HG02943 (cell line): ENCODE data around the gene PALB2.

Experiments
- ATAC-seq: cut with Tn5 transposase; IDR thresholded peaks from one replicate; pipeline ENCODE4 v1.9.1; 2021; ENCODE audit warnings: mild to moderate bottlenecking, low read depth, moderate library complexity; ENCODE audit not compliant: unreplicated experiment

The PALB2 gene

DNA sequence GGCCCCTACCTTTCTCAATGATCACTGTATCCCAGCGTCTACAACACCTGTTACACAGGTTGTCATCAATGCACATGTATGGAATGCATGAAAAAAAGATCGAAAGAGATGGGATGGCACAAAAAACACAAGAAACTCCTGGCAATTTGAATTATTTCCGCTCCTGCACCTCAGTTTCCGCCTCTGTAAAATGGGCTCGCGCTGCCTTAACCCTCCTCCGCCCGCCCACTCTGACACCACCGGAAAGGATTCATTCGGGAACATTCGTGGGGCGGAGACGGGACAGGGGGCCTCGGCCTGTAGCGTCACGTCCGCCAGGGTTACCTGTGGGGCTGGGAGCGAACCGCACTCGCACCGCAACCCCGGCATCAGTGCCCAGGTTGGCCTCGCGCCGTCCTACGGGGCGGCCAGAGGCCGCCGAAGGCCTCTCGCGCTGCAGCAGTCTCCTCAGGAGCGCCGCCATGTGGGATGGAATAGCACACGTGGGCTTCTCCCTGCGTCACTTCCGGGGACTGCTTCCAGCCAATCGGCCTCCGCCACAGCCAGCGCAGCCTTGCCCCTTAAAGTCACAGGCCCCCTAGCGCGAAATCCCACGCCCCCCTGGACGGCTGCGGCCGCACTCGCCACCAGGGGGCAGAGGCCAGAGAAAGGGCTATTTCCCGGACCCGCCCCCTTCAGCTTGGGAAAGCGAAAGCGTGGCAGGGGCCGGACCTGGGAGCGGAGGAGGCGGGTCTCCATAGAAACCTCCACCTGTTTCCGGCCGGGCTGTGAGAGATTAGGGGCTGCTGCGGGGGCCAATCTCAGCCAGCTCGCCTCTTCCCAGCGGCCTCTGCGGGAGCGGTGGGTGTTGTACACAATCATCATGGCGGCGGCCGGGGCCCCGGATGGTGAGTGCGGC lies 84.0 kb downstream of the PALB2 start, which contains the start of the genes EARS2 and UBFD1:
TSS of gene EARS2 (minus strand) at position 470 of the 898 bp plus-strand sequence. CDS start at position 463, 7 bp downstream.
TSS of gene UBFD1 (plus strand) at position 847 of the 898 bp plus-strand sequence. CDS start at position 863, 16 bp downstream.
- peak; percentile 91 for ATAC-seq

DNA sequence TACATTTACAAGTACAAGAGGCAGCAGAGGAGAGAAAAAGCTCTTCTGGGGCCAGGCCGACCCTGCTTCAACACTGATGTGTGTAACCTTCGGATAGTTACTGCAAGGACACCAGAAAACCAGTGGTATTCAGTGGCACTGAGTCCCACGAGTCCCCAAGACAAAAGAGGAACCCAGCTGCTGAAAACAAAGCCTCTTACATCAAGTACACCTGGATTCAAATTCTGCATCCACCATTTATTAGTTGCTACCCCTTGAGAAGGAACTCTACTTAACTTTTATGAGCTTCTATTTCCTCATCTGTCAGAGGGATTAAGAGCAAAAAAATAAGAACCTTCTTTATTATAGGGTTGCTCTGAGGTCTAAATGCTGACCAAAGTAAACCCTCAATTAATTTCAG lies 86.6 kb downstream of the PALB2 start:
- no peak for ATAC-seq
